Neural cell (in vitro differentiated cells): Measurements from ENCODE around the gene MAVS. TPM values are rescaled to one million over a fixed set of nuclear protein-coding genes. Genes with fewer than 3 reads are reported as not detected.

Source experiments
- H2AFZ ChIP-seq: fragments of 200-600, 300-800 bp; sonication (generic), shearing (Covaris generic); 2 replicates; pipeline ENCODE4 v1.6.0; 2014; ENCODE audit warnings: low read depth, mild to moderate bottlenecking, antibody characterized with exemption, low read length, moderate library complexity
- H3F3A ChIP-seq: fragments of 200-600 bp; shearing (Covaris generic); 2 replicates; pipeline ENCODE4 v1.6.1; 2016; ENCODE audit warnings: mild to moderate bottlenecking, moderate library complexity, mixed read lengths, antibody characterized with exemption, low read length; ENCODE audit not compliant: insufficient read depth, poor library complexity, severe bottlenecking
- H3K27ac ChIP-seq: fragments of 200-600, 300-800 bp; sonication (generic), shearing (Covaris generic); 2 replicates; pipeline ENCODE4 v1.5.1; 2014; ENCODE audit warnings: mild to moderate bottlenecking, low read length, moderate library complexity
- H3K27me3 ChIP-seq: fragments of 300-800, 200-600 bp; sonication (generic), shearing (Covaris generic); 2 replicates; pipeline ENCODE4 v1.6.0; 2014; ENCODE audit warnings: mild to moderate bottlenecking, low read depth, low read length, moderate library complexity; ENCODE audit not compliant: insufficient read depth
- H3K36me3 ChIP-seq: fragments of 300-800, 200-600 bp; sonication (generic), shearing (Covaris generic); 2 replicates; pipeline ENCODE4 v1.5.1; 2014; ENCODE audit warnings: mild to moderate bottlenecking, antibody characterized with exemption, low read length, moderate library complexity; ENCODE audit not compliant: insufficient read depth
- H3K4me2 ChIP-seq: fragments of 300-800, 200-600 bp; sonication (generic), shearing (Covaris generic); 2 replicates; pipeline ENCODE4 v1.6.0; 2014; ENCODE audit warnings: mild to moderate bottlenecking, low read length
- H3K4me3 ChIP-seq: fragments of 300-800, 200-600 bp; sonication (generic), shearing (Covaris generic); 2 replicates; pipeline ENCODE4 v1.5.1; 2014; ENCODE audit warnings: mild to moderate bottlenecking, low read length, moderate library complexity
- H3K79me2 ChIP-seq: fragments of 200-600 bp; shearing (Covaris generic); replicated peaks from 2 replicates; pipeline ENCODE4 v1.6.0; 2014; ENCODE audit warnings: mild to moderate bottlenecking, low read length, moderate library complexity; ENCODE audit not compliant: insufficient read depth
- H3K9ac ChIP-seq: fragments of 300-800, 200-600 bp; sonication (generic), shearing (Covaris generic); 2 replicates; pipeline ENCODE4 v1.6.1; 2016; ENCODE audit warnings: mild to moderate bottlenecking, low read length, mixed read lengths
- H3K9me2 ChIP-seq: fragments of 200-600 bp; shearing (Covaris generic); 2 replicates; pipeline ENCODE4 v1.6.1; 2016; ENCODE audit warnings: mild to moderate bottlenecking, low read length, mixed read lengths; ENCODE audit not compliant: insufficient read depth
- H3K9me3 ChIP-seq: fragments of 200-600, 300-800 bp; sonication (generic), shearing (Covaris generic); 2 replicates; pipeline ENCODE4 v1.6.1; 2016; ENCODE audit warnings: mild to moderate bottlenecking, mixed run types, low read length, moderate library complexity, mixed read lengths
- H4K20me1 ChIP-seq: fragments of 200-600 bp; shearing (Covaris generic); 2 replicates; pipeline ENCODE4 v1.6.1; 2016; ENCODE audit warnings: mild to moderate bottlenecking, mixed run types; ENCODE audit not compliant: insufficient read depth
- CTCF ChIP-seq: fragments of 450-650 bp; IDR thresholded peaks from 2 replicates; pipeline ENCODE4 v1.5.1; 2014; ENCODE audit warnings: antibody characterized with exemption, mild to moderate bottlenecking, moderate library complexity; ENCODE audit not compliant: poor library complexity, severe bottlenecking
- EP300 ChIP-seq: fragments of 450-650 bp; conservative IDR thresholded peaks from 2 replicates; pipeline ENCODE4 v1.6.1; 2014; ENCODE audit warnings: antibody characterized with exemption, mild to moderate bottlenecking, moderate library complexity; ENCODE audit not compliant: poor library complexity, severe bottlenecking
- EZH2 ChIP-seq: fragments of 200-600, 300-800 bp; shearing (Covaris generic), sonication (generic); IDR thresholded peaks from 2 replicates; pipeline ENCODE4 v1.6.1; 2014; ENCODE audit warnings: antibody characterized with exemption, low read length, borderline replicate concordance, mild to moderate bottlenecking; ENCODE audit not compliant: insufficient read depth, poor library complexity, severe bottlenecking
- MXI1 ChIP-seq: fragments of 450-650 bp; conservative IDR thresholded peaks from 2 replicates; pipeline ENCODE4 v1.6.1; 2014; ENCODE audit warnings: antibody characterized with exemption, mild to moderate bottlenecking; ENCODE audit not compliant: poor library complexity, severe bottlenecking
- POLR2AphosphoS5 ChIP-seq: IDR thresholded peaks from 2 replicates; pipeline ENCODE4 v1.6.1; 2012
- RAD21 ChIP-seq: fragments of 450-650 bp; conservative IDR thresholded peaks from 2 replicates; pipeline ENCODE4 v1.6.1; 2014; ENCODE audit warnings: antibody characterized with exemption, mild to moderate bottlenecking, moderate library complexity
- REST ChIP-seq: IDR thresholded peaks from 2 replicates; pipeline ENCODE4 v1.6.1; 2012; ENCODE audit warnings: borderline replicate concordance
- SMC3 ChIP-seq: fragments of 450-650 bp; conservative IDR thresholded peaks from 2 replicates; pipeline ENCODE4 v1.6.1; 2014; ENCODE audit warnings: antibody characterized with exemption, mild to moderate bottlenecking, moderate library complexity; ENCODE audit not compliant: poor library complexity
- TAF1 ChIP-seq: IDR thresholded peaks from 2 replicates; pipeline ENCODE4 v1.6.1; 2012; ENCODE audit warnings: low read depth
- polyA plus RNA-seq: library from polyadenylated mRNA; depleted of rRNA; stranded (reverse); fragments of >200 nt; gene quantifications from 2 replicates; pipeline ENCODE4 v1.2.3, GENCODE V29; 2014

Gene MAVS
- polyA plus RNA-seq, 1 donor from 2014 or later: 5.4 TPM

GRCh38 chr20:3854462-3854871 lies 7.8 kb downstream of the MAVS start:
- no peaks in the 10 kb centered on the region for H3K27me3 ChIP-seq
- H3K79me2 ChIP-seq: no peaks in the 10 kb centered on the region
- H3K27ac ChIP-seq: no peak overlapping the region
- H3K36me3 ChIP-seq: no peaks in the 10 kb centered on the region
- no peaks in the 10 kb centered on the region for H3K9me3 ChIP-seq
- no peaks in the 10 kb centered on the region for H4K20me1 ChIP-seq
- no peak overlapping the region for H2AFZ ChIP-seq
- H3K9me2 ChIP-seq: no peaks in the 10 kb centered on the region
- H3K4me2 ChIP-seq: no peak overlapping the region
- no peak overlapping the region for H3K9ac ChIP-seq
- H3K4me3 ChIP-seq: no peak overlapping the region
- no peaks in the 10 kb centered on the region for H3F3A ChIP-seq
- TF ChIP-seq CTCF (no peak), POLR2AphosphoS5 (no peak), MXI1 (no peak), RAD21 (no peak), TAF1 (no peak), REST (no peak), EP300 (no peak), SMC3 (no peak), EZH2 (no peak)

- no peak overlapping the region for H3K4me3 ChIP-seq
- no peaks in the 10 kb centered on the region for H3K27me3 ChIP-seq
- H3F3A ChIP-seq: no peaks in the 10 kb centered on the region
- H3K9ac ChIP-seq: no peak overlapping the region
- no peaks in the 10 kb centered on the region for H3K79me2 ChIP-seq
- no peak for TF ChIP-seq EP300
- TF ChIP-seq TAF1: no peak
- no peak for TF ChIP-seq CTCF
- TF ChIP-seq POLR2AphosphoS5: no peak
- TF ChIP-seq SMC3: no peak
- no peaks in the 10 kb centered on the region for H3K9me3 ChIP-seq
- no peak overlapping the region for H3K27ac ChIP-seq
- H3K36me3 ChIP-seq: peaks cover 5% of the 10 kb centered on the region
- H2AFZ ChIP-seq: no peak overlapping the region
- H4K20me1 ChIP-seq: no peaks in the 10 kb centered on the region
- no peaks in the 10 kb centered on the region for H3K9me2 ChIP-seq
- H3K4me2 ChIP-seq: no peak overlapping the region
These were observed 10.8 kb downstream of the MAVS start for GRCh38 chr20:3857405-3857804.
